ENCODE measurements around the gene KDM2B. TPM values are rescaled to one million over a fixed set of nuclear protein-coding genes. Genes with fewer than 3 reads are reported as not detected.
A peak's percentile ranks its signal among the peaks of the same experiment; 100 is the strongest.

KDM2B gene
- polyA plus RNA-seq, 2 of the 4 experiments (the other 2 are of a cell fraction), result 10.4 to 18.4 TPM

- FAIRE-seq (no peak), ATAC-seq (no peak), DNase-seq (ENCODE audit: low read depth in 1 of 2, low spot score in 1 of 2) (no peak)
- TF ChIP-seq EHF (CRISPR knock-in tag; IDR thresholded peaks at IDR 0.05) (no peak), E2F6 (IDR thresholded peaks at IDR 0.05; ENCODE audit: borderline replicate concordance, low read depth) (no peak)
- Histone ChIP-seq H3K4me3 (no peak overlapping the region), H3K27ac (no peak overlapping the region), H3K4me2 (no peak overlapping the region), H3K4me1 (no peaks in the 10 kb centered on the region), H3K9me3 (no peaks in the 10 kb centered on the region)
- 85% methylated on average over 13 of the region's 13 CpGs for WGBS (ENCODE audit: missing lambda C conversion rate)
- ChIA-PET POLR2A (no interaction called here), CTCF (interaction anchor here (0.6 to 2.0 kb wide), 2 partner anchors 14 to 48 kb away, joined by 3 to 4 read pairs; no protein-coding TSS in a partner anchor)
These were observed 60.7 kb downstream of the KDM2B start for GRCh38 chr12:121520119-121520518.

GRCh38 chr12:121519227-121519626 lies 61.6 kb downstream of the KDM2B start:
- FAIRE-seq (no peak), ATAC-seq (no peak)
- TF ChIP-seq KDM1A (IDR thresholded peaks at IDR 0.05; ENCODE audit: low read depth), result peak; percentile 54; the same call in 1 of the 2 replicates
- TF ChIP-seq NPAS2 (CRISPR knock-in tag; IDR thresholded peaks at IDR 0.05; ENCODE audit: borderline replicate concordance), result no peak

GRCh38 chr12:121518656-121519055 lies 62.2 kb downstream of the KDM2B start:
- 87% methylated on average over 10 of the region's 10 CpGs for WGBS (ENCODE audit: missing lambda C conversion rate)
- no peak for ATAC-seq
- POLR2A ChIA-PET, result no interaction called here
- H3K9me3 ChIP-seq, result no peaks in the 10 kb centered on the region
- H3K4me1 ChIP-seq, result 0 out of 3 replicates have a peak, but pooled peaks cover 7% of the 10 kb centered on the region
- no peak overlapping the region for H3K27ac ChIP-seq
- H3K4me2 ChIP-seq, result no peak overlapping the region
- H3K4me3 ChIP-seq, result no peak overlapping the region
- CTCF ChIA-PET, result interaction anchor here (0.7 to 2.0 kb wide), 2 partner anchors 15 to 1505 kb away, joined by 3 to 4 read pairs; no protein-coding TSS in a partner anchor
- DNase-seq (ENCODE audit: low read depth in 1 of 2, low spot score in 1 of 2), result no peak
- no peak for TF ChIP-seq POLR2A (IDR thresholded peaks at IDR 0.05; ENCODE audit: low read length)
- TF ChIP-seq HDAC2 (IDR thresholded peaks at IDR 0.05), result no peak
- TF ChIP-seq CHD4 (IDR thresholded peaks at IDR 0.05; ENCODE audit: borderline replicate concordance), result no peak
- no peak for TF ChIP-seq EHMT2 (IDR thresholded peaks at IDR 0.05; ENCODE audit: low read depth)
- no peak for TF ChIP-seq PBX3 (IDR thresholded peaks at IDR 0.05)
- no peak for TF ChIP-seq NPAS2 (CRISPR knock-in tag; IDR thresholded peaks at IDR 0.05; ENCODE audit: borderline replicate concordance)
- TF ChIP-seq TFCP2L1 (CRISPR knock-in tag; IDR thresholded peaks at IDR 0.05), result no peak
- no peak for TF ChIP-seq JUN (IDR thresholded peaks at IDR 0.05)
- no peak for TF ChIP-seq MAX (IDR thresholded peaks at IDR 0.05)
- TF ChIP-seq EHF (CRISPR knock-in tag; IDR thresholded peaks at IDR 0.05), result no peak
- TF ChIP-seq JUNB (IDR thresholded peaks at IDR 0.05), result no peak
- no peak for FAIRE-seq

More at GRCh38 chr12:121519227-121519626, 61.6 kb downstream of the KDM2B start:
- DNase-seq (ENCODE audit: low read depth in 1 of 2, low spot score in 1 of 2), result no peak
- H3K9me3 ChIP-seq, result no peaks in the 10 kb centered on the region
- H3K4me3 ChIP-seq, result no peak overlapping the region
- POLR2A ChIA-PET, result no interaction called here
- H3K4me1 ChIP-seq, result 0 out of 3 replicates have a peak, but pooled peaks cover 2% of the 10 kb centered on the region
- CTCF ChIA-PET, result interaction anchor here (2.0 kb wide), 1 partner anchor 15 kb away, joined by 4 read pairs; no protein-coding TSS in a partner anchor
- no peak overlapping the region for H3K4me2 ChIP-seq
- no peak overlapping the region for H3K27ac ChIP-seq

GRCh38 chr12:121516437-121517011 lies 64.3 kb downstream of the KDM2B start:
- WGBS (ENCODE audit: missing lambda C conversion rate), result 78% methylated on average over 10 of the region's 10 CpGs
- Histone ChIP-seq H3K4me1 (0 out of 3 replicates have a peak, but pooled peaks cover 7% of the 10 kb centered on the region), H3K4me3 (no peak overlapping the region), H3K4me2 (no peak overlapping the region), H3K9me3 (no peaks in the 10 kb centered on the region), H3K27ac (no peak overlapping the region)
- ATAC-seq, result no peak
- ChIA-PET POLR2A (interaction anchor here (0.7 kb wide), 1 partner anchor 250 kb away, joined by 4 read pairs; no protein-coding TSS in a partner anchor), CTCF (interaction anchor here (0.6 to 1.2 kb wide), 3 partner anchors 18 to 152 kb away, joined by 3 read pairs; no protein-coding TSS in a partner anchor)
- no peak for FAIRE-seq
- DNase-seq (ENCODE audit: low read depth in 1 of 2, low spot score in 1 of 2), result no peak
- TF ChIP-seq NR3C1 (IDR thresholded peaks at IDR 0.05) (no peak), RARB (CRISPR knock-in tag; IDR thresholded peaks at IDR 0.05) (no peak), MAZ (IDR thresholded peaks at IDR 0.05; ENCODE audit: borderline replicate concordance, low read depth, low read length) (no peak), HOXB5 (CRISPR knock-in tag; IDR thresholded peaks at IDR 0.05) (no peak), FOSB (CRISPR knock-in tag; IDR thresholded peaks at IDR 0.05) (no peak), ZFP36 (IDR thresholded peaks at IDR 0.05; ENCODE audit: borderline replicate concordance, partially characterized antibody) (no peak)
